ENCODE results near the gene SEMA5A. TPM values are rescaled to one million over a fixed set of nuclear protein-coding genes. Genes with fewer than 3 reads are reported as not detected.

The SEMA5A gene
- total RNA-seq, 4 donors from 2014 or later, result 0.46 to 3.2 (median 1.7) TPM

DNA sequence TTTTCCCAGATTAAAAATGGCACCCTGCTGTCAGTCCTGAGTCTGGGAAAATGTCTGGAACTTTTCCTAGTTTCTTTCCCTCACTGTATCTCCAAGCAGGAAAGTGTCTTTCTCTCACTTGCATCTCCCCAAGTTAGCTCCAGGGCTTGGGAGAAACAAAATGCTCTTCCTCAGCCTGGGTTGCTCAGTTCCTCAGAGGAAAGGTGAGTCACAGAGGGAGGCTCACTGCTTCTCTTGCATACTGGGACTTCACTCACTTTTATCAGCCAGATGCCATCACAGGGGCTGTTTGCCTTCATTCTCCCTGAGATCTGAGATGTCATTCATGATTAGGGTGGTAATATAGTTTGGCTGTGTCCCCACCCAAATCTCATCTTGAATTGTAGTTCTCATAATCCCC lies 519.9 kb downstream of the SEMA5A start:
- Histone ChIP-seq H3K36me3 (no peaks in the 10 kb centered on the region), H3K9me3 (peaks cover 0 to 4% (median 0%) of the 10 kb centered on the region in 3 donors), H3K4me3 (no peak overlapping the region), H3K27ac (no peak overlapping the region), H3K27me3 (no peaks in the 10 kb centered on the region), H3K4me1 (no peaks in the 10 kb centered on the region)
- DNase-seq, result no peak
- intact Hi-C loops (cut with DNase I; ENCODE audit: low total_unique reads) (no loop called here), in situ Hi-C loops (cut with MboI; ENCODE audit: low sequenced_read_pairs in 4 of 4) (no loop called here)
- no peak for ATAC-seq
- TF ChIP-seq POLR2A (IDR thresholded peaks at IDR 0.05), result no peak

- in situ Hi-C loops (cut with MboI; ENCODE audit: low sequenced_read_pairs in 4 of 4), result no loop called here
- ATAC-seq (no peak), DNase-seq (no peak)
- Histone ChIP-seq H3K27me3 (no peaks in the 10 kb centered on the region), H3K36me3 (no peaks in the 10 kb centered on the region), H3K4me1 (no peaks in the 10 kb centered on the region), H3K9me3 (peaks cover 0 to 4% (median 0%) of the 10 kb centered on the region in 3 donors), H3K4me3 (no peak overlapping the region), H3K27ac (no peak overlapping the region)
- intact Hi-C loops (cut with DNase I; ENCODE audit: low total_unique reads), result no loop called here
- no peak for TF ChIP-seq POLR2A (IDR thresholded peaks at IDR 0.05)
- TF ChIP-seq, protein P1, sequence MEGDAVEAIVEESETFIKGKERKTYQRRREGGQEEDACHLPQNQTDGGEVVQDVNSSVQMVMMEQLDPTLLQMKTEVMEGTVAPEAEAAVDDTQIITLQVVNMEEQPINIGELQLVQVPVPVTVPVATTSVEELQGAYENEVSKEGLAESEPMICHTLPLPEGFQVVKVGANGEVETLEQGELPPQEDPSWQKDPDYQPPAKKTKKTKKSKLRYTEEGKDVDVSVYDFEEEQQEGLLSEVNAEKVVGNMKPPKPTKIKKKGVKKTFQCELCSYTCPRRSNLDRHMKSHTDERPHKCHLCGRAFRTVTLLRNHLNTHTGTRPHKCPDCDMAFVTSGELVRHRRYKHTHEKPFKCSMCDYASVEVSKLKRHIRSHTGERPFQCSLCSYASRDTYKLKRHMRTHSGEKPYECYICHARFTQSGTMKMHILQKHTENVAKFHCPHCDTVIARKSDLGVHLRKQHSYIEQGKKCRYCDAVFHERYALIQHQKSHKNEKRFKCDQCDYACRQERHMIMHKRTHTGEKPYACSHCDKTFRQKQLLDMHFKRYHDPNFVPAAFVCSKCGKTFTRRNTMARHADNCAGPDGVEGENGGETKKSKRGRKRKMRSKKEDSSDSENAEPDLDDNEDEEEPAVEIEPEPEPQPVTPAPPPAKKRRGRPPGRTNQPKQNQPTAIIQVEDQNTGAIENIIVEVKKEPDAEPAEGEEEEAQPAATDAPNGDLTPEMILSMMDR (IDR thresholded peaks at IDR 0.05 in 4 of 5, conservative IDR thresholded peaks at IDR 0.05 in 1 of 5), result no peak
These were observed 524.9 kb downstream of the SEMA5A start for GRCh38 chr5:9020996-9021395.

- Histone ChIP-seq H3K9me3 (no peaks in the 10 kb centered on the region), H3K36me3 (no peaks in the 10 kb centered on the region), H3K4me1 (no peaks in the 10 kb centered on the region), H3K4me3 (no peak overlapping the region), H3K27ac (no peak overlapping the region), H3K27me3 (no peaks in the 10 kb centered on the region)
- no peak for DNase-seq
- in situ Hi-C loops (cut with MboI; ENCODE audit: low sequenced_read_pairs in 4 of 4) (no loop called here), intact Hi-C loops (cut with DNase I; ENCODE audit: low total_unique reads) (no loop called here)
- no peak for TF ChIP-seq POLR2A (IDR thresholded peaks at IDR 0.05)
- TF ChIP-seq, protein P1 (IDR thresholded peaks at IDR 0.05 in 4 of 5, conservative IDR thresholded peaks at IDR 0.05 in 1 of 5), result no peak
- no peak for ATAC-seq
These were observed 530.0 kb downstream of the SEMA5A start for GRCh38 chr5:9015937-9016270.

- H3K36me3 ChIP-seq, result no peaks in the 10 kb centered on the region
- intact Hi-C loops (cut with DNase I; ENCODE audit: low total_unique reads) (no loop called here), in situ Hi-C loops (cut with MboI; ENCODE audit: low sequenced_read_pairs in 4 of 4) (no loop called here)
- no peaks in the 10 kb centered on the region for H3K27me3 ChIP-seq
- no peak overlapping the region for H3K27ac ChIP-seq
- no peaks in the 10 kb centered on the region for H3K4me1 ChIP-seq
- TF ChIP-seq, protein P1 (IDR thresholded peaks at IDR 0.05 in 4 of 5, conservative IDR thresholded peaks at IDR 0.05 in 1 of 5), result no peak
- TF ChIP-seq POLR2A (IDR thresholded peaks at IDR 0.05), result no peak
- H3K9me3 ChIP-seq, result no peaks in the 10 kb centered on the region
- no peak overlapping the region for H3K4me3 ChIP-seq
- DNase-seq (no peak), ATAC-seq (no peak)
These were observed 530.5 kb downstream of the SEMA5A start for GRCh38 chr5:9015260-9015936.

GRCh38 chr5:9013147-9013546 lies 532.7 kb downstream of the SEMA5A start:
- no peak for TF ChIP-seq POLR2A (IDR thresholded peaks at IDR 0.05)
- TF ChIP-seq, protein P1 (IDR thresholded peaks at IDR 0.05 in 4 of 5, conservative IDR thresholded peaks at IDR 0.05 in 1 of 5), result no peak
- Histone ChIP-seq H3K27me3 (no peaks in the 10 kb centered on the region), H3K4me1 (no peaks in the 10 kb centered on the region), H3K27ac (no peak overlapping the region), H3K4me3 (no peak overlapping the region), H3K36me3 (no peaks in the 10 kb centered on the region), H3K9me3 (no peaks in the 10 kb centered on the region)
- no peak for ATAC-seq
- no peak for DNase-seq
- in situ Hi-C loops (cut with MboI; ENCODE audit: low sequenced_read_pairs in 4 of 4), result no loop called here
- intact Hi-C loops (cut with DNase I; ENCODE audit: low total_unique reads), result no loop called here

All from gastrocnemius medialis (tissue), 4 donors.